HG02759 (cell line): ENCODE results near the gene SLC9A3.
"Not testable (repeated sequence)": the region's sequence is repeated elsewhere in the genome, so short reads cannot be mapped to it uniquely, and the experiment has no call there.

ENCODE experiments used
- ATAC-seq: cut with Tn5 transposase; IDR thresholded peaks from one replicate; pipeline ENCODE4 v1.9.1; 2021; ENCODE audit warnings: mild to moderate bottlenecking, moderate library complexity; ENCODE audit not compliant: unreplicated experiment

Gene SLC9A3

DNA sequence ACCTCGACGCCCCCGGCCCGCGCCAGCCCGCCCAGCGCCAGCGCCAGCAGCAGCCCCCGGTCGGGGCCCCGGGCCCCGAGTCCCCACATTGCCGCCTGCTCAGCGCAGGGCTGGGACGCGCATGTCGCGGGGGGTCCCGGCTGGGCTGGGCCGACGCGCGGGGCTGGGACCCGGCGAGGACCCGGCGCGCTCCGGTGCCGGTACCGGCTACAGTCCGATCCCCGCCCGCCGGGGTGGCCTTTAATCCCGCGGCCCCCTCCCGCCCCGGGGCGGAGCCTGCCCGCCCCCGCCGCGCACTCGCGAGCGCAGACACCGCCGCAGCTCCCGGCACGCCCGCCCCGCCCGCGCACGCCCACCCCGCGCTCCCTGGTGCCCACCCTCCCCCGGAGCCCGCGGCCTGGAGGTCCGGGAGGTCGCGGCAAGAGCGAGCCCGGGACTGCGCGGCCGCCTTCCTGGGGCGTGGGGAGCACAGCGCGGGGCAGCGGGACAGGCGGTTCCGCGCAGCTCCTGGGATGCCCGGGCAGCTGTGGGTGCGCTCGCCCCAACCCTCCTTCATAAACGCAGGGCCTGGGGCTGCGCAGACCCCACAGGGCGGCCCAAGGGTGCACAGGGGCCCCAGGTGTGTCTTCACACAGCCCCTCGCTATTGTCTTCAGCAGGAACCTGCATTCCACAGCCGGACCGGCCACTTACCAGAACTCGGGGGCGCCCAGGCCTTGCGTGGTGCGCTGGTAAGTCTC, at the start of gene SLC9A3:
SLC9A3 (minus strand) TSS at position 216 of the 739 bp plus-strand sequence.
- no peak for ATAC-seq

DNA sequence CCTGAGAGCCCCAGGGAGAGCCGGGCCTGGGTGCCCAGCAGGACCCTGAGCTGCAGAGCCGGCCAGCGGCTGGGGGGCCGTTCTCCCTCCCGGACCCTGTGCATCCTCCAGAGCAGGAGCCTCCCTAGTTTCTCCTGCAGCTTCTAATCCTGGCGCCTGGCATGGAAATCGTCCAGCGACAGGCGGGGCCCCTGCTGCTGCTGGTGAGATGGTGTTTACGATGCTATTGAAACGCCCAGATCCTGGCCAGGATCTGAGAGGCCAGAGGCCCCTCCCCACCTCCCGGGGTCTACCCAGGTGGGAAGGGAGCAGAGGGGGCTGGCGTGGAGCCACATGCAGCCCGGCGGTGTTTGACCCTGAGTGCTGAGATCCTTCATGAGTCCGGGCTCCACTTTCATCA, 49.7 kb upstream of the SLC9A3 start:
- no peak for ATAC-seq

DNA sequence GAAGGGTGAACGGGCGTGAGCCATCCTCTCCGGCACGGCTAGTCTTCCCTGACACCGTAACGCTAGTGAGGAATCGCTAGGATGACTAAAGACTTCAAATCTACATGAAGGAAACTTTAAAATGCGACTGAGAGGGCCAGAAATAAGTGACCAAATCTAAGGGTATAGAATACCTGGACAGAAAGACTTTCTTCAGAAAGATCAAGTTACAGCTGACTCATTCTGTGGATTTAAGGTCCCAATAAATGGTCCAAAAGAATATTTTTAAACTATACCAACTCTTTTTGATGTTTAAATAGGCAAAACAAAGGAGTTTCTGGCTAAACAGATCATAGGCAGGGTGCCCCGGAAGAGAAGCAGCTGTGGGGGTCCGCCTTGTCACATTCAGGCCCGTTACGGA, 49.0 kb upstream of the SLC9A3 start:
- no peak for ATAC-seq

DNA sequence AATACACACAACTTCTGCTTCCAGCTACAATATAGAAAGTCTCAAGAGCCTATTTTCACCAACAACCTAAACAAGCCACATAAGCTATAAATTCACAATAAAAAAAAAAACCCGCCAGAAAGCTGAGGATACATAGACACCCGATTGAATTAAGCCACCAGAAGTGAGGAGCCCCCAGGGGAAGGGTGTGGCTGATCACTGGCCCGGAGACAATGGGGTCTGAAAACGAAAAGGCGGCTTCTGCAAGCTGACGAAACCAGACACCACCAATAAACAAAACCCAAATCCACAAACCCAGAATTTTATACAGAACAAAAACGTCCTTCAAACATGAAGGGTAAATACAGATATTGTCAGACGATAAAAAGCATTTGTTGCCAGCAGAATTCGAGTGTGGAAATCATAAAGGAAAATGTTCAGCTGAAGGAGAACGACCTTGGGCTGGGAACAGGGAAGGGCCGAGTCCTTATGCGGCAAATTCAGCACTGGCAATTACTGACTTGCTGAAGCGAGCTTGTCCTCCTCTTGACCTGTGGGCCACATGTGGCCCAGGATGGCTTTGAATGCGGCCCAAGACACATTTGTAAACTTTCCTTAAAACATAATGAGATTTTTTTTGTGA, 48.3 kb upstream of the SLC9A3 start:
- ATAC-seq: no peak

DNA sequence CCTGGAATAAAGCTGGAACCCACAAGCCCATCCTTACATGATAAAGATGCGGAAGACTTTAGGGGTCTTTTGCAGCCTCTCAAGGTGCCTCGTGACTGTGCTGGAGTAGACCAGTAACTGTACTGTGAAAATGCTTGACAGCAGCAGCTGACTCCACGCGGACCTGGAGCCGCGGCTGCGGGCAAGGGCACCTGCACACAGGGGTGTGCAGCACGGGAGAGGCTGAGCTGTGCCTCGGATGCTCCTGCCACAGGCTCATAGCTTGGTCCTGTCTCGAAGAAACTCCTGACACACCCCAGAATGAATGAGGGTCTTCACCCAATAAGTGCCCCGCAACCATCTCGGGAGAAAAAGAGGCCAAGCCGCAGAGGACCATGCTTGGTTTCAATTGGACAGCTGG, 47.5 kb upstream of the SLC9A3 start:
- no peak for ATAC-seq

DNA sequence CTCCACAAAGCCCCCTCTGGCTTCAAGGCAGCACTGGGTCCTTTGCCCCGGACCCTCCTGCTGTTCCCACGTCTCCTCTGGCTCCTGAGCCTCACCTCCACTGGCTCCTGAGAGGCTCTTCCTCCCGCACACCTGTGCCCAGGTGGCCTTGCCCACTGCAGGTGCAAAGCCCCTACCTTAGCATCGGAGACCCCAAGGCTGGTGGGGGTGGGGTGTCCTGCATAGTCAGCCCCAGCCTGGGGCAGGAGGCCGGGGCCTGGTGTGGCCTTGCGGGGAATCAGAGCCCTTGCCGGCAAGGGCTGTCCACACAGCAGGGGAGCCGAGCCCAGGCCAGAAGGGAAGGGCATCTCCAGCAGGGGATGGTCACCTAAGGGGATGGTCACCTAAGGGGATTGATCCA, 46.6 kb upstream of the SLC9A3 start:
- no peak for ATAC-seq

DNA sequence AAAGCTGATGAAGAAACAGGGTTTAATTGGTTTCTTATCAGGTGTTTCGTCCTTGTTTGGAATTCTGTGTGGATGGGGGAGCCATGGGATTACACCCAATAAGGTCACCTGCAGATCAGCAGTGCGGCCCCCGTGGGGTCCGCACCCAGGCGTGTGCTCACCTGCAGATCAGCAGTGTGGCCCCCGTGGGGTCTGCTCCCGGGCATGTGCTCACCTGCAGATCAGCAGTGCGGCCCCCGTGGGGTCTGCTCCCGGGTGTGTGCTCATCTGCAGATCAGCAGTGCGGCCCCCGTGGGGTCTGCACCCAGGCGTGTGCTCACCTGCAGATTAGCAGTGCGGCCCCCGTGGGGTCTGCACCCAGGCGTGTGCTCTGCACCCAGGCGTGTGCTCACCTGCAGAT, 46.2 kb upstream of the SLC9A3 start:
- ATAC-seq: no peak

DNA sequence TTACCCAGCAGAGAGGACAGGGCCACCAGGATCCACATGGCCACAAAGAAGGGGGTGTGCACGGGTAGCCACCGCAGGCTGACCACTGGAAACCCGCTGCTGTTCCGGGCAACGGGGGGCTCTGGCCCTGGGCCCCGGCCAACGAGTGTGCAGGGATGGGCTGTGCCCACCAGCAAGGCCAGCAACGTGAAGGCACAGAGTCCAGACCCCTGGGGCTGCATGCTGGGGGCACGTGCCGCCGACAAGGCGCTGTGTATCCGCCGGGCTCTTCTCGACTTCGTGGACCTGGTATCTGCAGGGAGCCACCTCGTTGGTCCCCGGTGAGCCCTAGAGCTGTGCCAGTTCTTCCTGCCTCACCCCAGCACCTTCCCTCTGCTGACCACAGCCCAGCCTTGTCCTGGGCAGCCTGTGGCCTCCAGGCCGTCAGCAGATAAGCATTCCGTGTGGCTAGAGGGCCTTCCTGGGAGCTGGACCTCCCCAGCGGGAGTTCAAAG, 45.7 kb upstream of the SLC9A3 start:
- ATAC-seq: no peak

DNA sequence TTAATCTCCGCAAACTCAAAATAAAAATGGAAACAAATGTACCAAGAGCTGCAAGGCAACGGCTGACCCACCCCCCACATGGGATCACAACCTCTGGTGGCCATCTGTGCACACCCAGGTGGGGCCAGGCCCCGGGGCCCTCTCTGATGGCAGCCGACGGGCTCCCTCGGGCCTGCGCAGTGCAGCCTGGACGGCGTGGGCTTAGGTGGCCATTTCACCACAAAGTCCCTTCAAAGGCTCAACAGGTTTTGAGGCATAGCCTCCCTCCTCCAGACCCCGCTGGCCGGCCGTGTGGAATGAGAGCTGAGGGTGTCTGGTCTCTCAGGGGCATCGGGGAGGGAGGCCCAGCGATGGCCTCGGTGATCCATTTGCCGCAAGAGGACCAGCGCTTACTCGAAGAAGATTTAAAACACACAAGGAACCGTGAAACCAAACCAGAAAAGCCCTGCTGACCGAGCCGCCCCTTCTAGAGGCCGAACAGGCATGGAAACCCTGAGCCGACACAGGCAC, 45.2 kb upstream of the SLC9A3 start:
- no peak for ATAC-seq

DNA sequence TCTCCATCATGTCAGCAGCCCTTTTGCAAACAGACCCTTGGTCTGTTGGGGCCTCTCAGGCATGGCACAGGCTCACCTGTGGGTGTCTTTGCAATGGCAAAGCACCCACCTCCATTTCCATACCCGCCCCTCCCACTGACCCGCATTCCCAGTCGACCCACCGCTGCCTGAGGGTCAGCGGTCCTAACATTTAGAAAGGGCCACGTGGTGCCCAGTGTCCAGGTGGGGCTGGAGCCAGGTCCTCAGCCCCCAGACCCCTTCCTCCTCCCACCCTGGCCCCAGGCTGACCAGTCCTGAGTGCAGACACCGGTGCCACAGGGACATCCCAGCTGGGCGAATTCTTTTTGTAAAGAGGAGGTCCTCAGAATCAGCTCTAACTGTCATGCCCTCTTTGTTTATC, 44.6 kb upstream of the SLC9A3 start:
- ATAC-seq: no peak

DNA sequence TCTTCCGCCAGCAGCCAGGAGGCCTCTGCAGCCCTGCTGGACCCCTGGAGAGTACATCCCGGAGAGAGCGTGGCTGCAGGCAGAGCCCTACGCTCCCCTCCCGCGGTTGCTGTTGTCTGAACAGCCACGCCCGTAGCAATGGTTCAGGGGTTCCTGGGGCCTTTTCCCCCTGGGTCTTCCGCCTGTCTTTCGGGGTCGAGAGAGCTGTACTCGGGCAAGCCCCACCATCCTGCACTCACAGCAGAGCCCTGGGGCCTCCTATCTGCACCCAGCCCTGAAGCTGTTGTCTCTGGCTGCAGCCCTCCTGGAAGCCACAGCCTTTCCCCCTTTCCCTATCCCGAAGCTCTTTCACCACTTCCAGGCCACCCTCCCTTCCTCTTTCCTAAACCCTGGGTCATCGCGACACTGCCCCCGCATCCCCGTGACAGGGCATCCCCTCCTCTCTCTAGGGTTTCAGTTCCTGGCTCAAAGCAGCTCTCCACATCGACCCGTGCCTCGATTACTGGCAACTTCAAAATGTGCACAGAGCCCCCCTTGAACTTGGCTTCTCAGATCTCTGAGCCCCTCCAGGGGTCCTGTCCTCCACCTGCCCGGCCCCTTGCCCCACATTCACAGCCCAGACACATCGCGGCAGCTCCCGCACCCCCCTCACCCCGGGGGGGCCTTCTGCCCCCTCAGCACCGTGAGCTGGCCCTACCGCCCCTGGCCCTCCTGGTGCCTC, 44.0 kb upstream of the SLC9A3 start:
- ATAC-seq: no peak

DNA sequence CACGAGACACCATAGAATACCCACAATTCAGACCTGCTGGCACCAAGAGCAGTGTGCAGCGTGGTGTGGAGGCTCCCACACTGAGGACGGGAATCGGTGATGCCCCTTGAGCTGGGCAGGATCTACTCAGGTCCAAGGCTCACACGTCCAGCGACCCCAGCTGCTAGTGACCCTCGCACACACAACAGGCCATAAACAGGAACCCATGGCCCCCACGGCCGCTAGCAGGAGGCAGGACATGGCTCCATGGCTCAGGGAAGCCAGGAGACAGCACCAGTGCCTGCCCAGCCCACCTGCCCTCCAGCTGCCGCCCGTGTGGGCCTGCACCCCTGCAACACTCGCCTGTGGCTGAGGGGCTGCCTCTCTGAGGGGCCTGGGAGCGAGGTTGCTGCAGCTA, 43.4 kb upstream of the SLC9A3 start:
- ATAC-seq: no peak

DNA sequence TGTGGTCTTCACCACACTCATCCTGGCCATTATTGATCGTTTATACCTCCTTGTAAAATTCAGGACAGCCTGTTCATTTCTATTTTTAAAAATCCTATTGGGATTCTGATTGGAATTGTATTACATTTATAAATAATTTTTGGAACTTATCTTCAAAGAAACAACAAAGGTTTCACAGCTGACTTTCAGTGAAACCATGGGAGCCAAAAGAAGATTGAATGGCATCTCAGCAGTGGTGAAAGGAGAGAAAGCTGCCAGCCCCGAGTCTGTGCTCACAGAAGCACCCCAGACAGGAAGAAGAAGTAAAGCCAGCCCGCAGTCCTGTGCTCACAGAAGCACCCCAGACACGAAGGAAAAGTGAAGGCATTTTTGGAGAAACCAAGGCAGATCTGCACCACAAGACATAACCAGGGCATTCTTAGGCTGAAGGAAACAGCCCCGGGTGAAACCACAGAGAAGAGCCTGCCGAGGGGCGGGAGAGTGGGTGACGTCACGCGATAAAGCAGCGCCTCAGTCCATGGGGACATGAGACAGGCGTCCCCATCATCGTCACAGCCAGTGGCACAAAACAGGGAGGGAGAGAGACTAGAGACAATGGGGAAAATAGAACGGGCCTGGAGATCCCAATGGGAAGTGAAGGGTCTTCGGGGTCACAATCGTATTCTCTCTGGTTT, 42.5 kb upstream of the SLC9A3 start:
- ATAC-seq: no peak

DNA sequence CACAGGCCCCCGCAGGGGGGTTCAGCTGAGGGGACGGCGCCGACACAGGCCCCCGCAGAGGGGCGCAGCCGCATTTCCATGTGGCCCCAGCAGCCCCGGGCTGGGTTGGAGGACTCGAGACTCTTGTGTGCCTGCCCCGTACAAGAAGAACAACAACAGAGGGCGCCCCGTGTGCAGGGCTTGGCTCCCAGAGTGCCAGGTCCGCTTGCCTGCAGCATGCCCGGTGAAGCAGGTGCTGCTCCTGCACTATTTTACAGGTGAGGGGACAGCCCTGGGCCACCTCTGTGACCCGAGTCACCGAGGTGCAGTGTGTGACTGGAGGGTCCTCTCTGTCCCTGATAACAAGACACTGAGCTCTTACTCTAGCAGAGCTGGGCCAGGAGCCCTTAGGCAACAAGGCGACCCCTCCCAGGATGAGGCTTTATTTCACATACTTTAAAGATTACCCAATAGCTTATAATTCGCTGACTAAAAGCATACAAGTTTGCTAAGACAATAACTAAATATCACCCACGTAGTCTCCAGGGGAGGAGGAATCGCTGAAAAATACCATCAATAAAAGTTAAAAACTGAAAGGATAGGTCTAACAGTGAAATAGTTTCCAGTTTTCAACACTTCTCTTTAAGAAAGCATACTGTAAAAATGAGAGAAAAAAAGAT, 41.7 kb upstream of the SLC9A3 start:
- ATAC-seq: no peak

DNA sequence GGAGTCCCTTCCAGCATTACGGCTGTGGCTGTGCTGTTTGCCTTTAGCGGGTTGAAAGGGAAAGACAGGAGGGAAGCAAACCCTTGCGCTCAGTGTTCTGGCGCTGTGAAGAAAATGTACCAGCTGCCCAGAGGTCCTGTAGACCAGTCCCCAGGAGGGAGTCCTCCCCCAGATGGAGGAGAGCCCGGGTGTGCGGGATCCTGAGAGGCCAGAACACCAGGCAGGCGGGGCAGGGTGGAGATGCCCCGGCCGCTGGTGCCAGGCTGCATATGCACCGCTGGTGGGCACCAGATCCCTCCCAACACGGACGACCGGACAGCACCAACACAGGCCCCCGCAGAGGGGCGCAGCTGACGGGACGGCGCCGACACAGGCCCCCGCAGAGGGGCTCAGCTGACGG, 37.2 kb upstream of the SLC9A3 start:
- no peak for ATAC-seq

DNA sequence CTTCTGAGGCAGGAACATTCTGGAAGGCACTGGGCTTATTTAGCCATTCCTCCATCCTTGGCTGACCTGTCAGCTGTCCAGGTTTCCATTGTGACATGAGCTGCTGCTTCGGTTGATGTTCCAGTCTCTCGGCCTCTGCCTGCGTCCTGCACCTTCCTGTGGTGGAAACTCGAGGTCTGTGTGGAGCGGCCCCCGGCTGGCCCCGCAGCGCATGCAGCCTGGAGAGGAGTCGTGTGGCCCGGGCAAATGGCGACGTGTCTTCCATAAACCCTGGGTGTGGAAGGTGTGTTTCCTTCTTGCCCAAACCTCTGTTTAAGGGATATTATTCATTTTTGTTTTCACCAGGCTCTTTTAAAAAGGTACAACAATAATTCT, 36.5 kb upstream of the SLC9A3 start:
- no peak for ATAC-seq

DNA sequence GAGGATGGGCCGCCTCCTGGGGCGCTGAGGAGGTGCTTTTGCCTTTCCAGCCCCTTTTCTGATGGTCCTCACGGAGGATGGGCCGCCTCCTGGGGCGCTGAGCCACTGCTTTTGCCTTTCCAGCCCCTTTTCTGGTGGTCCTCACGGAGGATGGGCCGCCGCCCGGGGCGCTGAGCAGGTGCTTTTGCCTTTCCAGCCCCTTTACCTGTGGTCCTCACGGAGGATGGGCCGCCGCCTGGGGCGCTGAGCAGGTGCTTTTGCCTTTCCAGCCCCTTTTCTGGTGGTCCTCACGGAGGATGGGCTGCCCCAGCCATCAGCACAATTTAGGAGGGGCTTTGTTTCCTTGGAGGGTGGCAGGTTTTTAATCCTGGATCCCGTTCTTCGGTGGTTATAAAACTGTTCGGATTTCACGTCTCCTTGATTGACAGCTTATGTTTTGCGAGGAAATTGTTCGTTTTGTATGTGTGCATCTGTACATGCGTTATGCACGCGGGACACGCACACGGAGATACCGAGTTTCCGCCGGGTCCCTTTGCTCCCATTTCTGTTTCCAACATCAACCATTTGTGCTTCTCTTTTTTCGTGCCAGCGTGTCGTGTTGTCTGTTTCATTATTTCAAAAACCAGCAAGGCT, 34.7 kb upstream of the SLC9A3 start:
- ATAC-seq: no peak

DNA sequence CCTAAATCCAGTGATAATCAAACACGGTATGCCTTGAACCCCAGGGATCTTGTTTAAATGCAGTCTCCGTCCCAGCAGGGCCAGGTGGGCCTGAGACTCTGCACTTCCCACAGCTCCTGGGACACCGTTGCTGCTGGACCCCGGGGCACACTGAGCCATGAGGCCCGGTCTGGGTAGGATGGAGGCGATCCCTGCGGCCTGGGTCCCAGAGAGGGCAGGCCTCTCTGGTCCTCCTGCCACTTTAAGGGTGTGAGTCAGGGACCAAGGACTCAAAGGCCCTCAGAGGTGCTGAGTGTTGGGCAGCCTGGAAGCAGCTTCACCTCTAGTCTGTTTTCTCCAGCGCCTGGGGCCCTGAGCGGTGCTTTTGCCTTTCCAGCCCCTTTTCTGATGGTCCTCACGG, 34.1 kb upstream of the SLC9A3 start:
- ATAC-seq: no peak

DNA sequence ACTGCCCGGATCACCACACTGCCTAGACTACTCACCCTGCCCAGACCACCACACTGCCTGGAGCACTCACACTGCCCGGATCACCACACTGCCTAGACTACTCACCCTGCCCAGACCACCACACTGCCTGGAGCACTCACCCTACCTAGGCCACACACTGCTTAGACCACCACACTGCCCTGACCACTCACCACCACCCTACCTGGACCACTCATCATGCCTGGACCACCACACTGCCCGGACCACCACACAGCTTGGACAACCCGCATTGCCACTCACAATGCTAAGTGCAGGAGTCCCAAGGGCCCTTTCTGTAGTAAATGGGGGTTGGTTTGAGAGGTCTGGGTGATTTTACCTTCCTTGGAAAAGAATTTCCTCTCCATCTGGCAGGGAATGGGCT, 33.7 kb upstream of the SLC9A3 start:
- ATAC-seq: not testable (repeated sequence)

DNA sequence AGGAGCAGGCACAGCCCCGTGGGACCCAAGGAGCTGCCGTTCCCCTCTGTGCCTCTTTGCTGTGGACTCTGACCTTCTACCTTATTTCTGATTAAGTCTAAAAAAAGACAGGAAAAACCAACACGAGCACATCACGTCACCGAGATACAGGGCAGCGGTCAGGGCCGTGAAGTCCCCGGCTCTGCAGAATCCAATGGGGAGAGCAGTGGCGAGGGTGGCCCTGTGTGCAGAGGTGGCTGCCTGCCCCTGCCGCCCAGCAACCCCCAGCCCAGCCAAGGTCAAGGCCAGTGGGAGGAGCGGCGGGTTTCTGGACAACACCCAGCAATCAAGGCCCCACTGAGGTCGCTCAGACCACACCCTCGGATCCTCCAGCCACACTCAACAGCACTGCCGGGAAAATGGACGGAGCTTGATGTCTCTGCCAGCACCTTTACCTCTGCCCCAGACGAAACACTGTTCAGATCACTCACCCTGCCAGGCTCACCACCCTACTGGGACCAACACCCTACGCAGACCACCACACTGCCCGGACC, 32.7 kb upstream of the SLC9A3 start:
- ATAC-seq: no peak
